IMR-90 (cell line): ENCODE measurements around the gene TBC1D22A.

Experiments used
- BHLHE40 ChIP-seq: fragments of 150-350 bp; IDR thresholded peaks from 2 replicates; pipeline ENCODE4 v1.6.1; 2016; ENCODE audit warnings: mild to moderate bottlenecking, low read depth, low read length
- CHD1 ChIP-seq: IDR thresholded peaks from 2 replicates; pipeline ENCODE4 v1.6.1; 2012; ENCODE audit warnings: low read depth, low read length, improper control_type of control experiment
- CTCF ChIP-seq: conservative IDR thresholded peaks from 2 replicates; pipeline ENCODE4 v1.5.1; 2012; ENCODE audit warnings: mild to moderate bottlenecking, low read depth, low read length, improper control_type of control experiment
- FOS ChIP-seq: fragments of 150-350 bp; IDR thresholded peaks from 2 replicates; pipeline ENCODE4 v1.6.1; 2016; ENCODE audit warnings: low read depth, low read length
- MAZ ChIP-seq: IDR thresholded peaks from 2 replicates; pipeline ENCODE4 v1.6.1; 2012; ENCODE audit warnings: low read depth, mild to moderate bottlenecking, low read length, improper control_type of control experiment, moderate library complexity, borderline replicate concordance
- MXI1 ChIP-seq: IDR thresholded peaks from 2 replicates; pipeline ENCODE4 v1.6.1; 2012; ENCODE audit warnings: low read depth, mild to moderate bottlenecking, low read length, moderate library complexity, borderline replicate concordance
- POLR2A ChIP-seq: IDR thresholded peaks from 2 replicates; pipeline ENCODE4 v1.6.1; 2012; ENCODE audit warnings: mild to moderate bottlenecking, low read depth, low read length
- RAD21 ChIP-seq: IDR thresholded peaks from 2 replicates; pipeline ENCODE4 v1.6.1; 2012; ENCODE audit warnings: low read length, improper control_type of control experiment
- RCOR1 ChIP-seq: IDR thresholded peaks from 2 replicates; pipeline ENCODE4 v1.6.1; 2012; ENCODE audit warnings: mild to moderate bottlenecking, low read length, improper control_type of control experiment; ENCODE audit not compliant: insufficient replicate concordance
- RFX5 ChIP-seq: IDR thresholded peaks from 2 replicates; pipeline ENCODE4 v1.8.0; 2012; ENCODE audit warnings: low read depth, mild to moderate bottlenecking, low read length, moderate library complexity

GRCh38 chr22:46791201-46791731, 28.8 kb downstream of the TBC1D22A start:
- TF ChIP-seq RFX5 (no peak), POLR2A (no peak), CHD1 (no peak), CTCF (no peak), BHLHE40 (no peak), MXI1 (0 out of 2 replicates have a peak, but pooled peaks have one; percentile 61), RCOR1 (no peak), RAD21 (no peak), MAZ (no peak), FOS (peak; percentile 82)
